WTC11 (cell line): ENCODE data around the gene MYRF.

Experiments
- CREB1 ChIP-seq: sonication (generic); formaldehyde crosslinking; IDR thresholded peaks from 2 replicates; pipeline ENCODE4 v1.8.0; 2023; ENCODE audit warnings: mild to moderate bottlenecking, missing genetic modification reagents
- CREM ChIP-seq: sonication (generic); formaldehyde crosslinking; IDR thresholded peaks from 2 replicates; pipeline ENCODE4 v1.8.1; 2022; ENCODE audit warnings: mild to moderate bottlenecking, missing genetic modification reagents, moderate library complexity
- CTCF ChIP-seq: fragments of 200-600 bp; IDR thresholded peaks from 2 replicates; pipeline ENCODE4 v1.8.0; 2022; ENCODE audit warnings: antibody characterized with exemption
- E2F5 ChIP-seq: sonication (generic); formaldehyde crosslinking; IDR thresholded peaks from 2 replicates; pipeline ENCODE4 v1.8.1; 2022; ENCODE audit warnings: mild to moderate bottlenecking, moderate library complexity, missing genetic modification reagents
- EMX1 ChIP-seq: fragments of 250-450 bp; sonication (Bioruptor Pico); IDR thresholded peaks from 2 replicates; pipeline ENCODE4 v1.8.0; 2021; ENCODE audit warnings: mild to moderate bottlenecking
- FOXK1 ChIP-seq: sonication (generic); formaldehyde crosslinking; IDR thresholded peaks from 2 replicates; pipeline ENCODE4 v1.8.0; 2022; ENCODE audit warnings: mild to moderate bottlenecking, moderate library complexity, missing genetic modification reagents
- JUN ChIP-seq: sonication (generic); formaldehyde crosslinking; IDR thresholded peaks from 2 replicates; pipeline ENCODE4 v1.8.0; 2023; ENCODE audit warnings: mild to moderate bottlenecking, missing genetic modification reagents
- KAT7 ChIP-seq: sonication (generic); formaldehyde crosslinking; IDR thresholded peaks from 2 replicates; pipeline ENCODE4 v1.8.1; 2023; ENCODE audit warnings: missing genetic modification reagents, mild to moderate bottlenecking, borderline replicate concordance
- PRDM15 ChIP-seq: sonication (generic); formaldehyde crosslinking; IDR thresholded peaks from 2 replicates; pipeline ENCODE4 v1.8.0; 2022; ENCODE audit warnings: missing genetic modification reagents
- STAT6 ChIP-seq: sonication (generic); formaldehyde crosslinking; conservative IDR thresholded peaks from 2 replicates; pipeline ENCODE4 v1.8.1; 2023; ENCODE audit warnings: mild to moderate bottlenecking, low read depth, missing genetic modification reagents, moderate library complexity
- TF ChIP-seq, protein P1 (sequence below): sonication (generic); formaldehyde crosslinking; IDR thresholded peaks from 2 replicates; pipeline ENCODE4 v1.8.1; 2022; ENCODE audit warnings: missing genetic modification reagents, borderline replicate concordance
- TF ChIP-seq, protein P2 (sequence below): sonication (generic); formaldehyde crosslinking; IDR thresholded peaks from 2 replicates; pipeline ENCODE4 v1.8.0; 2022; ENCODE audit warnings: mild to moderate bottlenecking, missing genetic modification reagents

DNA sequence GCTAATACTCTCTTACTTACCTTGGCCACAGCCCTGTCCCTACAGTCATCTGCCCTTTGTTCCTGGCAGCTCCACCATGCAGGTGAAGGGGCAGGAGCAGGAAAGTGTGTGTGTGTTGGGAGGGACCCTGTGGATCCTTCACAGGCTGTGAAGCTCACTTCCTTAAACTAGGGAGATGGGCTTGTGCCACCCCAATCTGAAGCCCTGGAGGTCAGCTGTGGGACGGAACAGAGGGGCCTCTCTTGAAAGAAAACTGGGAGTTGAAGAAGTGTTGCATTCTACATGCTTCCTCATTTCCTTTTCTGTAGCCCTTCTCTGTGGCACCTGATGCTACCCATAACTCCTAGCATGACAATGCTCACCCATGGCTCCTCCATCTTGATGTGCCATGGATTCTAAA, 52.7 kb downstream of the MYRF start:
- TF ChIP-seq STAT6 (CRISPR knock-in tag) (no peak), PRDM15 (CRISPR knock-in tag) (no peak), CREM (CRISPR knock-in tag) (no peak), EMX1 (CRISPR knock-in tag) (no peak), CTCF (no peak), FOXK1 (CRISPR knock-in tag) (no peak), KAT7 (CRISPR knock-in tag) (no peak), JUN (CRISPR knock-in tag) (no peak), E2F5 (CRISPR knock-in tag) (no peak), CREB1 (CRISPR knock-in tag) (no peak)
- TF ChIP-seq, protein P1, sequence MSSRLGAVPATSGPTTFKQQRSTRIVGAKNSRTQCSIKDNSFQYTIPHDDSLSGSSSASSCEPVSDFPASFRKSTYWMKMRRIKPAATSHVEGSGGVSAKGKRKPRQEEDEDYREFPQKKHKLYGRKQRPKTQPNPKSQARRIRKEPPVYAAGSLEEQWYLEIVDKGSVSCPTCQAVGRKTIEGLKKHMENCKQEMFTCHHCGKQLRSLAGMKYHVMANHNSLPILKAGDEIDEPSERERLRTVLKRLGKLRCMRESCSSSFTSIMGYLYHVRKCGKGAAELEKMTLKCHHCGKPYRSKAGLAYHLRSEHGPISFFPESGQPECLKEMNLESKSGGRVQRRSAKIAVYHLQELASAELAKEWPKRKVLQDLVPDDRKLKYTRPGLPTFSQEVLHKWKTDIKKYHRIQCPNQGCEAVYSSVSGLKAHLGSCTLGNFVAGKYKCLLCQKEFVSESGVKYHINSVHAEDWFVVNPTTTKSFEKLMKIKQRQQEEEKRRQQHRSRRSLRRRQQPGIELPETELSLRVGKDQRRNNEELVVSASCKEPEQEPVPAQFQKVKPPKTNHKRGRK (CRISPR knock-in tag): no peak
- TF ChIP-seq, protein P2, sequence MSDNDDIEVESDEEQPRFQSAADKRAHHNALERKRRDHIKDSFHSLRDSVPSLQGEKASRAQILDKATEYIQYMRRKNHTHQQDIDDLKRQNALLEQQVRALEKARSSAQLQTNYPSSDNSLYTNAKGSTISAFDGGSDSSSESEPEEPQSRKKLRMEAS (CRISPR knock-in tag): no peak
